ENCODE measurements around the gene CCL27.

Gene CCL27

DNA sequence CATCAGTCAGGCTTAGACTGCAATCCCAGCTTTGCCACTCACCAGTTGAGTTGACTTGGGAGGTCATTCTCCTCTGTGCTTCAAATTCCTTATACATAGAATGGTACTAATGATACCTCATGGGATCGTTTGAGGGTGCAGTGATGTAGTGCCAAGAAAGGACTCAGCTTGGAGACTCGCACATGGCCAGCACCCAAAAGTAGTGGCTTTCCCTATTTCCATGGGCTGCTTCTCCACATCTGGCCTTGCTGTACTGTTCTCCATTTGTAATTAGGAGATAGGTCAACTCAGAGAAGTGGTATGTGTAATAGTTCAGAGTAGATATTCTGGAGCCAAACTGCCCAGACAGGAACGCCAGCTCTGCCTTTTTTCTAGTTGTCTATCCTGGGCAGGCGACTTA lies 23.1 kb upstream of the CCL27 start:
- in situ Hi-C loops (cut with HindIII; ENCODE audit: low sequenced_read_pairs): no loop called here

DNA sequence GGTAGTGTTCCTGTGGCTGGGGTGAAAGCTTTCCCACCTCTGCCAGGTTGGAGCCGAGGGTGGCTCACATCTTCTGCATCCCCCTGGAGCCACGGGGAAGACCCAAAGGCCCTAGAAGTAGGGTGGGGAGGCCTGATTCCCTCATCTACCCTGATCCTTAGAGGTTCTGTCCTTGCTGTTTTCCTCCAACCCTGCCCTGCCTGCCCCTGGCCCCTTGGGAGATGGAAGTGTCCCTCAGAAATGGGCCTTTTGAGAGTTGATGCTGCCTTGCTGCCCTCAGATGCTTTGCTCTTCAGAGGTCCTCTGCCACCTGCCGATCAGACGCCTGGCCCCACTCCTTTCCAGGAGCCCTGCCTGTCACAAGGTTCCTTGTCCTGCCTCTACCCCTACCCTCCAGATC lies 22.4 kb upstream of the CCL27 start:
- in situ Hi-C loops (cut with HindIII; ENCODE audit: low sequenced_read_pairs): no loop called here

DNA sequence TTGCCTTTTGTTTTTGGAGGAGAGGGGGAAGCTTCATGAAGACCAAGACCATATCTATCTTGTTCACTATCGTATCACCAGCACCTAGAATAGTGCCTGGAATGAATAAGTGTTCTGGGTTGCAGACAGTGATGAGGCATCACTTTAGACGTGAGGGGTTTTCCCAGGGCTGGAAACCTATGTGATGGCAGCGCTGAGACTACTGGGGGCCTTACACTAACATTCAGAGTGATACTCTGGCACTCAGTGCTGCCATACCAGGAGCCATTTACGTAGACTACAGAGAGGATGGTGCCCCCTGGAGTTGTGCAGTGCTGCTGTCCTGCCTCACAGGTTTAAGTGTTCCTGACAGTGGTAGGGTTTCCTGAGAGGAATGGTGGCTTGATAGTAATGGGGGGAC lies 21.7 kb upstream of the CCL27 start:
- in situ Hi-C loops (cut with HindIII; ENCODE audit: low sequenced_read_pairs): no loop called here

DNA sequence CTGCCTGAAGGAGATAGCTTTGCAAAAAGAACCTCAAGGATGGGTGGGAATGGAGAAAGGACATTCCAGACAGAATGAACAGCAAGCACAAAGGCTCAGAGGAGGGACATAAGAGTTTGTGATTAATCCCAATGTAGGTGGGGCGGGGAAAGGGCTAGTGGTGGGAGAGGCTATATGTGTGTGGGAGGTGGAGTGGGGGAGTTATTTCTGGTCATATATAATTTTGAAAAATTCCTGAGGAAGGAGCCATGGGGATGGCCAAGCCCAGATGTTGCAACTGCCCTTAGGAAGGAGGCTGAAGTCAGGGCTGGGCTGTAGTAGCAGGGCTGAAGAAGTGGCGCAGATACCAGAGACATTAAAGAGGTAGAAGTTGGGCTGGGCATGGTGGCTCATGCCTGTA lies 13.4 kb upstream of the CCL27 start:
- in situ Hi-C loops (cut with HindIII; ENCODE audit: low sequenced_read_pairs): no loop called here

DNA sequence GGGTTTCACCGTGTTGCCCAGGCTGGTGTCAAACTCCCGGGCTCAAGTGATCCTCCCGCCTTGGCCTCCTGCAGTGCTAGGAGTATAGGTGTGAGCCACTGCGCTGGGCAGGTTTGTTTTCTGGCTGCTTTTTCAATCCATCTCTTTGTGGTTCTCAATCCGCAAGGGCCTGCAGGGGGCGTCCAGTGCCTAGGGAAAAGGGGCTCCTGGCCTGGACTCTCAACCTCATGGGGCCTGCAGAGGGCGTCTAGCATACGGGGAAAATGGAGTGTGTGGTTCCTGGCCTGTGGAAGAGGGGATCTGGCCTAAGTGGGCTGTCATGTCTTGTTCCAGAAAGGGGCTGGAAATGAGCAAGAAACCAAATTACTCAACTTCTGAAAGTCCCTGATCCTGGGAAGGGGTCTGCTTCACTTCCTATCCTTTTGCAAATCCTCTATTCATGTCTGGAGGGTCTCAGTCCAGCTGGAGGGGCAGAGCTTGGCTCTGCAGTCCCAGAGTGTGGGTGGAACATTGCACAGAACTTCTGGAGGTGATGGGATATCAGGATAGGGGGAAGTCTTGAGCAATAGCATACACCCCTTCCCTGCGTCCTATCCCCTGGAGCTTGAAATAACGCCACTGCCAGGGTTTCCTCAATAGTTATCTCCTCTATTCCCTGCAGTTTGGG lies 12.7 kb upstream of the CCL27 start:
- in situ Hi-C loops (cut with HindIII; ENCODE audit: low sequenced_read_pairs): no loop called here

DNA sequence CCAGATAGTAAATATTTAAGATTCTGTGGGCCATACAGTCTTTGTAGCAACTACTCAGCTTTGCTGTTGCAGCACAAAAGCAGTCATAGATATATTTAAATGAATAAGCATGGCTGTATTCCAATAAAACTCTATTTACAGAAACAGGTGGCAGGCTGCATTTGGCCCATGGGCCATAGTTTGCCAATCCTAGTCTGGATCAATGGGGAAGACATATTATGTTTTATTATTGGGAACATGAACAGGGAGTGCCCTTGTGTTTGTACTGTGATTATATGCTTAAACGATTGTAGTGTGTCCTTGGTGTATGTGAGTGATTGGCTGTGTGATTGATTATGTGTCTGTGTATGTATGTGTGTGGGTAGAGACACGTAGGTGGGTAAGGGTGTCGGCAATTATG lies 12.0 kb upstream of the CCL27 start:
- in situ Hi-C loops (cut with HindIII; ENCODE audit: low sequenced_read_pairs): no loop called here

DNA sequence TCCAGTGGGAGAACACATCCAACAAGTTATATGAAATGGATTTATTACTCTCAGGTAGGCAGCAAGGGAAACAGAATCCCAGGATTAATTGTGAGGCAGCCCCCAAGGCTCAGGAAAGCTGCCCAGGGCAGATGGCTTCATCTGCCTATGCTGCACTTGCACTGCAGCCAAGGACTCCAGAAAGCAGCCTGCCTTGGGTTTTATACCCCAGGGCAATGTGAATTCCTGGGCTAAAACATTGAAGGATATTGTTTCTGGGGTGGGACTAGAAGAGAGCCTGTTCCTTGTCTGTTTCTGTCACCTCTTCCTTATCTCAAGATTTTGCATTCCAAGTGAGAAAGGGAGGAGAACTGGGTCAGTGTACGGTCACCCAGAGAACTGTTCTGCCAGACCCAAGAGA lies 8.8 kb upstream of the CCL27 start:
- in situ Hi-C loops (cut with HindIII; ENCODE audit: low sequenced_read_pairs): no loop called here

DNA sequence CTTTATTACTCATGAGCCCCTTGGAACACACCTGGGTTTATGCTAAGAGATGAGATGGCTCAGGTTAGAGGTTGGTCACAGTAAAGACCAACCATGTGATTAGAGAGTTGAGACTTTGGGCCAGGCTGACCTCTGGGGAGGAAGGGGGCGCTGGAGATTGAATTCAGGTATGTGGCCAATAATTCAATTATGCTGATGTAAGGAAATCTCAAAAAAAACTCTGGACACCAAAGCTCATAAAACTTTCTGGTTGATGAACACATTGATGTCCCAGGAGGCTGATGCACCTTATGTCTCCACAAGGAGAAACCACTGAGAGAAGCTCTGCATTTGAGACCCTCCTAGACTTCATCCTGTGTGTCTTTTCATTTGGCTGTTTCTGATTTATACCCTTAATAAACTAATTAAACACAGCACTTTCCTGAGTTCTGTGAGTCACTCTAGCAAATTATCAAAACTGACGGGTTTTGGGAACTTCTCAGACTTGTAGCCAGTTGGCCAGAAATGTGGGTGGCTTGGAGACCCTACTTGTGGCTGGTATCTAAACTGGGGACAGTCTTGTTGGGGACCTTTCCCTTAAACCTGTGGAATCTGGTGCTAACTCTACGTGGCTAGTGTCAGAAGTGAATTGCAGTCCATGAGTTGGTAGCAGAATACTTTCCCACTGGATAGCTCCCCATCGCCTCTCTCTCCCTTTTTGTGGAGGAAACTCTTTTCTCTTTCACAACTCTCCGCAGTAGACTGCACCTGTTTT lies 7.5 kb upstream of the CCL27 start:
- in situ Hi-C loops (cut with HindIII; ENCODE audit: low sequenced_read_pairs): no loop called here

DNA sequence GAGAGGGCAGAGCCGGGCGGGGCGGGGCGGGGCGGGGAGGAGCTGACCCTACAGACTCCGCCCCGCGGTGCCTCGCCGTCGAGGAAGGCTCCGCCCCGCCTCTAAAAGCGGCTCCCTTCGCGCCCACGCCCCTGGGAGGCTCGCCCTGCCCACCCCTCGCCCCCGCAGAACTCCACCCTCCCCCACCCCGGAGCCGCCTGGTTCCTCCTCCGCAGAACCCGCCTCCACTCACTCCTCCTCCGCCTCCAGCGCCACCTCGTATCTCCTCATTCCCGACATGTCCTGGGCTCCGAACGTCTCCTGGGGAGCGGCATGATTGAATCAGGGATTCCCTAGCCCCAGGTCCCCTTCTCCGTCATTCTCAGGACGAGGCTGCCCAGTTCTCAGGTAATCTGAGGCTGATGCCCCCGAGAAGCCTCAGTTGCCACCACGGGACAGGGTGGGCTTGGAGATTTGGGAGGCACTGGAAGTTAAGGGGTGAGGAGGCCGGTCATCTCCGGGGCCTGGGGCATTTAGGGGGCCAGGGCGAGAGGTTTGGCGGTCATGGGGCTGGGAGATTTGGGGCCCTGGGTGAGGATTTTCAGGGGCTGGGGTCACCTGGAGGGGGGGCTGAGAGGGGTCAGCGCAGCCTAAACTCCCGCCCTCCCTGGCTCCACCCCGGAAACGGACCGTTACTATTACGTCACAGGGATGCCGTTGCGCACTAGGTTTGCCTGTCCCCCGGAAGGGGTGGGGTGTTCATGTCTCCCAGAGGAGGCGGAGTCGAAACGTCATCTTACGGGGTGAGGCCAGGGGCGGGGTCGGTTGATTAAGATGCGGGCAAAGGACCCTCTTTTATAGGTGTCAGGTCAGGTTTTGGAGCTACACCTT lies 3.2 kb upstream of the CCL27 start:
- in situ Hi-C loops (cut with HindIII; ENCODE audit: low sequenced_read_pairs): no loop called here

DNA sequence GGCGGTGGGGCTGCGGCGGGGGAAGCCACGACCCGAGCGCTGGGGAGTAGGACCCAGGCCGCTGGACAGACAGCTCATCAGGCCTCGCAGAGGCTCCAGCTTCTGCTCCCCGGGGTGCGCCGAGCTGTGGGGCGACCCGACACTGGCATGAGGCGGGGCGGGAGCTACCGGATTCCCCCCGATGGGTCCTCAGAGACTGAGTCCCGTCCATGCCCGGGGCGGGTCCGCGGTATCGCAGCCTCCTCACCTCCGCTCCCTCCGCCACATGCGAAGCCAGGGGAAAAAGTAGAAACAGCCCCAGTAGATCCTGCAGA lies 2.6 kb upstream of the CCL27 start:
- in situ Hi-C loops (cut with HindIII; ENCODE audit: low sequenced_read_pairs): no loop called here

DNA sequence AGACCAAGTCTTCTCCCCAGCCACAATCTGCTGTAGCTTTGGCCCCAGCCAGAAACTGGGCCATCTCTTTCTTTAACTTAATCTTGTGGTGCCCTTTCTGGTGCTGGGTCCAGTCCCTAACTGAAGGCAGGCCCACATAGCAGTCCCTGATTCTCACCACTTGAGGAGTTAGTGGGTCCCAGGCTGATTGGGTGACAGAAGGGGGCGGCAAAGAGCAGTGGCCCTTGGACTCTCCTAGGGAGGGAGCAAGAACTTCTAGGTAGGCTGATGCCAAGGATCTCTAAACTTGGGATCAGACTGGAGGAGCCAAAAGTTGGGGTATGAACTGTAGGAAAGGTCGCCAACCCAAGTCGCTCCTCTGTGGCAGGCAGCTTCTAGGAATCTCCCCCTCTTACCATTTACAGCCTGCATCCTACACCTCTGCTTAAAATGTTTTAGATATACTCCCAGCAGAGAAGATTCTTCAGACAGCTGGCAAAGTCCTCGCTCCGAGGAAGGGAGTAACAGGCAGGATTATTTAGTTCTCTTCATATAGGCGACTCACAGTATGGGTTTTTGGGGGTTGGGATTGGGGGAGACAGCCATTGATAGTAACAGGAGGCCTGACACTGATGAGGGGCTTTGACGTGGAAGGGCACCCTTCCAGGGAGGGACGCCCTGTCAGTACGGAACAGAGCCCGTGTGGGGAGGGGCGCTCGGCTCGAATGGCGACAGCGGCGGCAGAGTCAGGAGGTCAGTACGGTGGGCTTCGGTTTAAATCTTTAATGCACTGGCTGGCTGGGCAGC lies 2.0 kb upstream of the CCL27 start:
- in situ Hi-C loops (cut with HindIII; ENCODE audit: low sequenced_read_pairs): no loop called here

DNA sequence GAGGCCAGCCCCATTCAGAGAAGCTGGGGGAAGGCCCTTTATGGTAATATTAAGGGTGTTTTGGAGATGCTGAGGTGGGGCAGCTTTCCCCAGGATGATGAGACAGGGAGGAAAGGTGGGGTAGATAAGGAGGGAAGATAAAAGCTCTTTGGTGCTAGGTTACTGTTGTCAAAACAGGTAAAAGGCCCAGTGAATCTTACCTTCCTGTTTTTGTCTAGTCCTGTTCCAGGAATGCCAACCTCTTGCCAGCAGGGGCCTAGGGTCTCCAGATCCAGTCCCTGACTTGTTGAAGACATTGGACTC lies 797 bp upstream of the CCL27 start:
- in situ Hi-C loops (cut with HindIII; ENCODE audit: low sequenced_read_pairs): no loop called here

DNA sequence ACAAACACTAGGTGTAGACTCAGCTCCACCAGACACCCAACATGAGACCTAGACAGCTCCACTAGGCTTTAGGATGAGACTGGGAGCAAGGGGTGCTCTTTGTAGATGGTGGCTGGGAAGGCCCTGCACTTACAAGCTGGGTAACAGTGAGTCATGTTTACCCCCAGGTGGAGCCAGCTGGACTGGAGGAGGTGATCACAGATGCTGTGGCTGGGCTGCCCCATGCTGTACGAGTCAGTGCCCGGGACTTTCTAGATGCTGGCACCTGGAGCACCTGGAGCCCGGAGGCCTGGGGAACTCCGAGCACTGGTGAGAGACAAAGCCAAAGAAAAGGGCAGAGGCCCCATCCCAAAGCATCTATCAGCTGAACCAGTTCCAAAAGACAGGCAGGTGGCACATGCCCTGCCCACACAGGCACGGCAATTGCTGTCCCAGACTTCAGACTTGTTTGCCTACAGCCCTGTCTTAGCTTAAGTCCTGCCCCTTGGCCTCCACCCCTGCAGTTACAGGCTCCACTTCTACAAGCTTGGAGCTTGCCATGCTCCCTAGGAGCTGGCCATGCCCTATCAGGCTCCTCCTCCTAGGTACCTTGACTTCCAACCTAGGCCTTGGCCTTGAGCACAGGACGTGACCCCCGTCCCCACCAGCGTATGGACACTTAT lies 2.7 kb downstream of the CCL27 start:
- in situ Hi-C loops (cut with HindIII; ENCODE audit: low sequenced_read_pairs): no loop called here

DNA sequence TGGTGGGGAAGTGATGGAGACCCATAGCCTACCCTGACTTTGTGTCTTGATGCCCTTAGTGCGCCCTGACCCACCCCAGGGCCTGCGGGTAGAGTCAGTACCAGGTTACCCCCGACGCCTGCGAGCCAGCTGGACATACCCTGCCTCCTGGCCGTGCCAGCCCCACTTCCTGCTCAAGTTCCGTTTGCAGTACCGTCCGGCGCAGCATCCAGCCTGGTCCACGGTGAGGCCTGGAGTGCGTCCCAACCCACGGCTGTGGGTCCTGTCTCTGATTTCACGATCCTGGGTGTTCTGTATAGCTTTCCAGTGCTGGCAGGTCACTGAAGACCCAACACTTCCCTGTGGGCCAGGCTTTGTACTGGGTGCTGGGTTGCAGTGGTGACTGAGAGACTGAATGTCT lies 4.0 kb downstream of the CCL27 start:
- in situ Hi-C loops (cut with HindIII; ENCODE audit: low sequenced_read_pairs): no loop called here

DNA sequence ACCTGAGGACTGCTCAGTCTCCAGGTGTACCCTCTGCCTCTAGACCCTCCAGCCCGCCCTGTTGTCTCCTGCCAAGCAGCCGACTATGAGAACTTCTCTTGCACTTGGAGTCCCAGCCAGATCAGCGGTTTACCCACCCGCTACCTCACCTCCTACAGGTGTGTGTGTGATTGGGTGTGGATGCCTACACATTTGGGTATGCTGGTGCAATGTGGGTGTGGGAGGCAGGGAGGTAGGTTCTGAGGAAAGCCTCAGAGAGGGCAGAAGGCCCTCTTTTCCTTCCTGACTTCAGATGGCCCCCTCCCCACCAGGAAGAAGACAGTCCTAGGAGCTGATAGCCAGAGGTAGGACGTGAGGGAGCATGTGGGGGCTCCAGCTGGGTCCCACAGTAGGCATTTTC lies 5.5 kb downstream of the CCL27 start:
- in situ Hi-C loops (cut with HindIII; ENCODE audit: low sequenced_read_pairs): no loop called here

DNA sequence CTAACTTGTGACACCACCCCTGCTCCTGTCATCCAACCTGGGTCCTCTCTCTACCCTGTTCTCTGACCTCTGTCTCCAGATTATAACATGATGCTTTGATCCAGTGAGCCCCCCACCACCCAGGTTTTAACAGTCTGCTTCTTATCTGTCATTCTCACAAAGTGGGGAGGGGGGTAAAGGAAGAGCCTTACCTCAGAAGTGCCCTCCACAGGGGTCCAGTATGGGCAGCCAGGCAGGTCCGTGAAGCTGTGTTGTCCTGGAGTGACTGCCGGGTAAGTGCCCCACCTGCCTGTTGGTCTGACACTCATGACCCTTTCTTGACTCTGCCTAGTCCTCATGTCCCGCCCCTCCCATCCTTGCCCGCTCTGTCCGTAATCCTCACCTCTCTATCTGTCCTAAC lies 7.1 kb downstream of the CCL27 start:
- in situ Hi-C loops (cut with HindIII; ENCODE audit: low sequenced_read_pairs): no loop called here

DNA sequence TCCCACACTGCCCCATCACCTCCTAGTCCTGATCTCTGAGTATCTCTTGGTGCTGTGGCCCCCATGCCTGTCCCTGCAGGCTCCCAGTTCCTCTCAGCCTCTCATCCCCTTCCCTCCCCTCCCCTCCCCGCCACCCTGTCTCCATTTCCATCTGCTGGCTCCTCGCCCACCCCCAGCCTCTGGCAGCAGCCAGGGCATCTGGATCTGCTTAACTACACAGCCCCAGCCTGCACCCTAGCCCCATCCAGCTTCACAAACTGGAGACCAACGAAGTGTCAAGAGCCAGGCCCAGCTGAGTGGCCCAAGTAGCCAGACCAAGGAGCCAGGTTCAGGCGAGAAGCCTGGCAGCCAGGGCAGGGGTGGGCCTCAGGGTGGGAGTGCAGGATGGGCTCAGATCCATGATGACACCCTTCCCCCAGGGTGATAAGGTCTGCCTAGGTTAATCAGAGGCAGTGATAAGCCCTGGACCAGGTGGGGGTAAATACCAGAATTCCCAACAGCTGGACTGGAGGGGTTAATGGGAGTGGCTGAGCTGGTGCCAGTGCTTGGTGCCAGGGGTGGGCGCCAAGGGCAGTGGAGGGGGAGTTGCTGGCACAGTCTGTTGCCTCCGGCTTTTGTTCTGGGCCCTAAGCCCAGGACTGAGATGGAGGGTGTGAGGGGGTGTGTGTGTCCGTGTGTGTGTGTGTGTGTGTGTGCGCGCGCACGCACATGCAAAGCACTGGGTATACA lies 8.0 kb downstream of the CCL27 start:
- in situ Hi-C loops (cut with HindIII; ENCODE audit: low sequenced_read_pairs): no loop called here

DNA sequence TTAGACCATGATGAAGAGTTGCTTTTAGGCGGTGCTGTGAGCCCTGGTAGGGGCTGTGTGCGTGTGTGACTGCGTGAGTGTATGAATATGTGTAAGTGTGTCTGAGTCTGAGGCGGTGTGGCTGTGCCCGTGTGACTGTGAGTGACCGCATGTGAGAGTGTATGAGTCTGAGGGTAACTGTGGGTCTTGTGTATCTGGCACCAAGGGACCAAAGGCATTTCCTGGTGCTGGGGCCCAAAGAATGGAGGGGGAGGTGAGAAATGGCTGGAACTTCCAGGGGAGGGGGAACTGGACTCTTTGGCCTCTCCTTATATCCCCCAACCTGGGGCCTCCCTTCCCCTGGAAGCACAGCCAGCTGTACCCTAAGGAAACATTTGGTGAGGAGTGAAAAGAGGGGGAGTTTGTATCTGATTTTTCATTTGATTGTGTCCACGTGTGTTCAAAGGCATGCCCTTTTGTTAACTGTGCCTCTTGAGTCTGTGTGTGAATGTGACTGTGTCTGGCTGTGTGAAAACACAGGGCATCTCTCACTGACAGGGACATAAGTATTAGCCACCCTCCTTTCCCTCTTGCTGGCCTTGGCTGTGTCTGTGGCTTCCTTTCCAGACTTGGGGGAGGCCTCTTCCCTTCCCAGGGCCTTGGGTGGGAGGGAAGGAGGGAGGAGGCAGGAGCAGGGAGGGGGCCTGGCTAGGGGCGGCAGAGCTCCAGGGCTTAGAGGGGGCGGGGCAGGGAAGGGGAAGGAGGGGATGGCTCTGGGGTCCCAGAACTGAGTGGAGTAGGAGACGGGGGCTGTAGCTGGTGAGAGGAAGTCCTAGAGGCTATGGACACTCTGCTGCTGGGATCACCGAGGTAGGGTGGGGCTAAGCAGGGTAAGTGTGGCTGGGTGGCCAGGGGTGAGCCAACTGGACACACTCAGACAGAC lies 9.0 kb downstream of the CCL27 start:
- in situ Hi-C loops (cut with HindIII; ENCODE audit: low sequenced_read_pairs): no loop called here

DNA sequence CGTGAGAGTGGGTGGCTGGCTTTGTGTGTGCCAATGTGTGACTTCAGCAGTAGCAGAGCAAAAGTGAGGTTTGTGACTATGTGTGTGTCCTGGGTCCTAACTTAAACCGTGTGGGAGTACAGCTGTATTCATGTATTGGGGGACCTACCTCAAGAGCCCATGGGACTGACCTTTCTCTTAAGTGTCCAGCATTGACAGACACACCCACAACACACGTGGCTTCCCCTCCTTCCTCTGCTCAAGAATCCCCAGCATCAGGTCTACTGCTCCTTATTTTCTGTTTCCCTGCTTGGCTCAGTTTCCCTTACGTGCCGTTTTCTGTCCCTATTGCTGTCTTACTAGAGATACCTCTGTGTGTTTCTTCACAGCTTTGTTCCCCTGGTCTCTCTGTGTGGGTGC lies 9.9 kb downstream of the CCL27 start:
- in situ Hi-C loops (cut with HindIII; ENCODE audit: low sequenced_read_pairs): no loop called here

Measured in endothelial cell of hepatic sinusoid (primary cell).